Esophagus muscularis mucosa (tissue), 4 donors: ENCODE measurements around the gene MBP. TPM values are rescaled to one million over a fixed set of nuclear protein-coding genes. Genes with fewer than 3 reads are reported as not detected.
A peak's percentile ranks its signal among the peaks of the same experiment; 100 is the strongest.

Source experiments
- DNase-seq: peaks from one replicate; pipeline ENCODE4 v3.0.0-alpha.2; 2017; ENCODE audit errors: extremely low spot score
- H3K27ac ChIP-seq, 4 donors: fragments of 200-600 bp; sonication (generic); replicated peaks in 1 of 4; 1 replicate in 3 of 4; 2 replicates in 1 of 4; pipeline ENCODE4 v1.5.1; 2016 to 2019; ENCODE audit warnings: mild to moderate bottlenecking in 1 of 4
- H3K27me3 ChIP-seq, 4 donors: fragments of 200-600 bp; sonication (generic); one replicate each; pipeline versions ENCODE4 v1.5.1 to v1.6.0; 2016 to 2019
- H3K36me3 ChIP-seq, 4 donors: fragments of 200-600 bp; sonication (generic); one replicate each; pipeline ENCODE4 v1.5.1; 2016 to 2019
- H3K4me1 ChIP-seq, 4 donors: fragments of 200-600 bp; sonication (generic); one replicate each; pipeline ENCODE4 v1.5.1; 2016 to 2019
- H3K4me3 ChIP-seq, 4 donors: fragments of 200-600 bp; sonication (generic); 1 replicate in 2 of 4; 2 replicates in 2 of 4; pipeline ENCODE4 v1.5.1; 2016 to 2019; ENCODE audit warnings: mild to moderate bottlenecking in 4 of 4, moderate library complexity in 1 of 4
- H3K9me3 ChIP-seq, 4 donors: fragments of 200-600 bp; sonication (generic); 1 replicate in 3 of 4; 2 replicates in 1 of 4; pipeline ENCODE4 v1.5.1; 2016 to 2019
- CTCF ChIP-seq, 3 experiments: fragments of 200-600 bp in 2 of 3; fragments of 450-650 bp in 1 of 3; sonication (generic) in 2 of 3; IDR thresholded peaks; one replicate each; pipeline ENCODE4 v1.5.1; 2017 to 2019; ENCODE audit warnings: antibody characterized with exemption in 3 of 3, mild to moderate bottlenecking in 2 of 3, moderate library complexity in 1 of 3
- EP300 ChIP-seq: sonication (generic); formaldehyde crosslinking; IDR thresholded peaks from one replicate; pipeline ENCODE4 v1.6.1; 2017; ENCODE audit warnings: antibody characterized with exemption
- POLR2A ChIP-seq: fragments of 450-650 bp; IDR thresholded peaks from one replicate; pipeline ENCODE4 v1.6.1; 2017; ENCODE audit warnings: antibody characterized with exemption, moderate library complexity, mild to moderate bottlenecking, low read depth
- POLR2AphosphoS5 ChIP-seq, 2 donors: sonication (generic); formaldehyde crosslinking; IDR thresholded peaks; one replicate each; pipeline ENCODE4 v1.6.1; 2017; ENCODE audit warnings: antibody characterized with exemption in 2 of 2
- WGBS: methylation state at CpG from one replicate; pipeline ENCODE4 v1.1.5; 2018; 5-methylcytosine and 5-hydroxymethylcytosine counted together
- intact Hi-C: fragments of 100-400 bp; cut with DNase I; formaldehyde crosslinking; loops from one replicate; pipeline ENCODE4 v1.15.1; 2023
- total RNA-seq, 4 donors: library from RNA; depleted of rRNA; stranded (reverse); fragments of >200 nt; gene quantifications; one replicate each; pipeline versions ENCODE4 v1.1.0 to v1.2.1, GENCODE V29; 2016

Gene MBP
- total RNA-seq, 4 donors from 2014 or later = 21.9 to 31.3 (median 27.3) TPM

GRCh38 chr18:76988031-76988826 is 144.4 kb downstream of the MBP start:
- H3K27ac ChIP-seq = peak overlapping the region in 3 of 4 donors; percentile 19 to 51 (median 34)
- no peaks in the 10 kb centered on the region for H3K9me3 ChIP-seq
- intact Hi-C loops = no loop called here
- no peak for DNase-seq
- H3K36me3 ChIP-seq = no peaks in the 10 kb centered on the region
- TF ChIP-seq CTCF (IDR thresholded peaks at IDR 0.05) (no peak), EP300 (no peak), POLR2A (no peak), POLR2AphosphoS5 (IDR thresholded peaks at IDR 0.05) (peak in 1 of 2 donors; percentile 11)
- peak overlapping the region in 3 of 4 donors; percentile 7 to 27 (median 9) for H3K4me3 ChIP-seq
- 65% methylated on average over 27 of the region's 27 CpGs for WGBS
- H3K27me3 ChIP-seq = no peaks in the 10 kb centered on the region
- peaks cover 0 to 7% (median 5%) of the 10 kb centered on the region in 4 donors for H3K4me1 ChIP-seq

DNA sequence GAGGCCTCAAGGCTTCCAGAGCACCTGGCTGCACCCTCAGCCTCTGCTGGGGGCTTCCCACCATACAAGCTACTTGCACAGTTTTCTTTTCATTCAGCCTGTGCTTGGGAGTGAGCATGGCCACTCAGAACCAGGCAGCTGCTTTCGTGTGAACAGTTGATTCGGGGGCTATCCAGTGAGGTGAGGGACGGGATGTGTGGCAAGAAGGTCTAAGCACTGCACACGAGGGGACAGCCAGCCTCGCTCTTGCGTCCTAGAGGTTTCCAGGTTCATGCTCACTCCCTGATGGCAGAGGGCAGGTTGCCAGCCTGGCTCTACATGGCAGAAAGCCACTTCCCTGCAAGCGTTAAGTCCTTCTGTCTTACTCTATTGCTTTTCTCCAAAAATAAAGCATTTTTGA is 146.2 kb downstream of the MBP start:
- no peaks in the 10 kb centered on the region for H3K36me3 ChIP-seq
- H3K4me1 ChIP-seq = peaks cover 0 to 10% (median 8%) of the 10 kb centered on the region in 4 donors
- intact Hi-C loops = no loop called here
- H3K27ac ChIP-seq = no peak overlapping the region
- no peak overlapping the region for H3K4me3 ChIP-seq
- no peaks in the 10 kb centered on the region for H3K9me3 ChIP-seq
- H3K27me3 ChIP-seq = no peaks in the 10 kb centered on the region
- no peak for DNase-seq
- whole genome bisulfite sequencing = 91% methylated on average over 7 of the region's 7 CpGs
- TF ChIP-seq EP300 (no peak), CTCF (IDR thresholded peaks at IDR 0.05) (no peak), POLR2AphosphoS5 (IDR thresholded peaks at IDR 0.05) (no peak), POLR2A (no peak)

- intact Hi-C loops = loop anchor here (2.0 kb wide), 1 partner anchor 183 kb away; no protein-coding TSS in a partner anchor
- no peak overlapping the region for H3K27ac ChIP-seq
- 95% methylated on average over 8 of the region's 9 CpGs for WGBS
Measured at GRCh38 chr18:76985951-76986236, 146.7 kb downstream of the MBP start.

DNA sequence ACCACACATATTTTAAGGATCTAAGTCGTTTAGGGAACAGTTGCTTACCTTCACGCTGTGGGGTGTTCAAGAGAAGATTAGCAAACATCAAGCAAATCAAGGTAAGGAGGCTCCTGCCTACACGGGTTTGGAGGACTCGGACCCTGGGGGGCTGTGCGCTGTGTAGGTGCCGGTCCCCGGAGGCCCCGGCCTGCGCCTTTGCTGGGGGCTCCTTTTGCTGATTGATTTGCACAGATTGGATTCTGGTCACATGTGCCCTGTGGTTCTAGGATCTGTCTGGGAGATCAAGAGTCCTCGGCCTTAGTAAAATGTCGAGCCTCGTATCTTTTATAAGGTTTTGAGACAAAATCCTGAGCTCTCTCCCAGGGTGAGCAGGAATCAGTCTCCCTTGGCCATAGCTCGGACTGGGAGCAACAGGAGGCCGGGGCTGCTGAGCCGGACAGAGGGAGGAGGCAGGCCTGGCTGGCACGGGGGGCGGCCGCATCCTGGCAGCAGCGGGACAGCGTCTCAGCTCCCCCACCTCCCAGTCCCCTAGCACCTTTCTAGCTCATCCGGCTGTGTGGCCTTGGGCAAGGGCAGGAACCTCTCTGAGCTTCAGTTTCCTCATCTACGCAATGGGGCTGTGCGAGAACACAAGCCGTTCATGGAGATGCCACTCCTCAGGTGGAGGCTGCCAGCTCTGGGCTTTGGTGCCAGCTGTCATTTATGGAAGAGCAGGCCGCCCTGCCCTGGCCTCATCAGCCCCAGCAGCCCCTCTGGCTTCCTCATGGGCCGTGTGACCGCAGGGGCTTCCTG is 147.2 kb downstream of the MBP start:
- H3K27ac ChIP-seq = no peak overlapping the region
- DNase-seq = no peak
- H3K4me1 ChIP-seq = peaks cover 0 to 10% (median 8%) of the 10 kb centered on the region in 4 donors
- no peaks in the 10 kb centered on the region for H3K36me3 ChIP-seq
- intact Hi-C loops = loop anchor here (2.0 kb wide), 1 partner anchor 183 kb away; no protein-coding TSS in a partner anchor
- no peak for TF ChIP-seq CTCF (IDR thresholded peaks at IDR 0.05)
- TF ChIP-seq POLR2AphosphoS5 (IDR thresholded peaks at IDR 0.05) = no peak
- H3K4me3 ChIP-seq = no peak overlapping the region
- H3K27me3 ChIP-seq = no peaks in the 10 kb centered on the region
- no peaks in the 10 kb centered on the region for H3K9me3 ChIP-seq
- 88% methylated on average over 14 of the region's 27 CpGs for WGBS

More at GRCh38 chr18:76985951-76986236, 146.7 kb downstream of the MBP start:
- H3K36me3 ChIP-seq = no peaks in the 10 kb centered on the region
- H3K4me1 ChIP-seq = peaks cover 0 to 10% (median 8%) of the 10 kb centered on the region in 4 donors
- no peaks in the 10 kb centered on the region for H3K27me3 ChIP-seq
- TF ChIP-seq CTCF (IDR thresholded peaks at IDR 0.05) (no peak), POLR2A (no peak), POLR2AphosphoS5 (IDR thresholded peaks at IDR 0.05) (no peak), EP300 (no peak)
- no peak overlapping the region for H3K4me3 ChIP-seq
- no peak for DNase-seq
- H3K9me3 ChIP-seq = no peaks in the 10 kb centered on the region
